HepG2 (cell line): Measurements from ENCODE around the gene RNF213. TPM values are rescaled to one million over a fixed set of nuclear protein-coding genes. Genes with fewer than 3 reads are reported as not detected.
A peak's percentile ranks its signal among the peaks of the same experiment; 100 is the strongest.

Experiments
- ATAC-seq: fragments of 200-7000 bp; cut with Tn5 transposase; 3 replicates; pipeline ENCODE4 v1.9.1; 2020; ENCODE audit warnings: mild to moderate bottlenecking, moderate library complexity
- BruUV-seq: library from RNA; stranded (reverse); fragments of 400-500 nt; replicated peaks from 2 replicates; lab custom pipeline; 2021; lab: Mats Ljungman, UMichigan
- CTCF ChIA-PET: fragments of 300-600 bp; formaldehyde crosslinking; extraction: SDS; loops from one replicate; lab custom pipeline; 2021; ENCODE audit warnings: low total read pairs, inconsistent platforms, low intra/inter-chr PET ratio; lab: Yijun Ruan, JAX
- POLR2A ChIA-PET: fragments of 350-600 bp; sonication (Branson Sonifier 250); formaldehyde crosslinking; loops from one replicate; lab custom pipeline; 2020; ENCODE audit warnings: antibody characterized with exemption, inconsistent platforms; lab: Yijun Ruan, JAX
- DNase-seq: peaks from one replicate; pipeline ENCODE4 v3.0.0-alpha.2; 2015; ENCODE audit warnings: low spot score
- FAIRE-seq: peaks from 3 replicates; lab custom pipeline; 2011; peaks lifted over from hg19 to GRCh38; lab: Jason Lieb, UNC
- H2AFZ ChIP-seq: one replicate; pipeline ENCODE4 v1.6.1; 2011; ENCODE audit warnings: low read length, inconsistent platforms
- H3K27ac ChIP-seq: fragments of 300-600 bp; 3 replicates; pipeline ENCODE4 v1.8.0; 2011; ENCODE audit warnings: mixed run types, mild to moderate bottlenecking, mixed read lengths, low read length, inconsistent platforms; ENCODE audit not compliant: insufficient read depth; ENCODE audit errors: extremely low read length
- H3K27me3 ChIP-seq, 2 experiments: fragments of 200-600 bp in 1 of 2; 2 replicates in 1 of 2; 3 replicates in 1 of 2; pipeline versions ENCODE4 v1.6.0 to v1.8.0; 2011; ENCODE audit warnings: low read length in 2 of 2, mild to moderate bottlenecking in 2 of 2, moderate library complexity in 2 of 2, inconsistent platforms in 1 of 2; ENCODE audit not compliant: insufficient read depth in 2 of 2, control insufficient read depth in 1 of 2
- H3K36me3 ChIP-seq, 2 experiments: fragments of 200-600 bp in 1 of 2; replicated peaks in 1 of 2; 2 replicates in 1 of 2; 3 replicates in 1 of 2; pipeline versions ENCODE4 v1.5.1 to v1.8.0; 2011; ENCODE audit warnings: low read length in 2 of 2, inconsistent platforms in 1 of 2; ENCODE audit not compliant: insufficient read depth in 2 of 2, control insufficient read depth in 1 of 2
- H3K4me1 ChIP-seq: 2 replicates; pipeline ENCODE4 v1.5.1; 2012; ENCODE audit warnings: low read length, inconsistent platforms; ENCODE audit not compliant: insufficient read depth
- H3K4me2 ChIP-seq: 2 replicates; pipeline ENCODE4 v1.6.0; 2011; ENCODE audit warnings: low read depth, low read length, inconsistent platforms
- H3K4me3 ChIP-seq, 3 experiments: fragments of 200-600 bp in 1 of 3; sonication (generic), shearing (Covaris generic) in 1 of 3; replicated peaks in 1 of 3; 2 replicates each; pipeline ENCODE4 v1.5.1; 2011 to 2016; ENCODE audit warnings: low read length in 3 of 3, inconsistent platforms in 2 of 3, low read depth in 2 of 3, mild to moderate bottlenecking in 2 of 3, control low read depth in 1 of 3, mixed read lengths in 1 of 3; ENCODE audit not compliant: insufficient read depth in 1 of 3
- H3K79me2 ChIP-seq: one replicate; pipeline ENCODE4 v1.6.1; 2011; ENCODE audit warnings: low read length, inconsistent platforms; ENCODE audit not compliant: insufficient read depth
- H3K9ac ChIP-seq: 2 replicates; pipeline ENCODE4 v1.6.0; 2011; ENCODE audit warnings: mild to moderate bottlenecking, low read depth, low read length, inconsistent platforms; ENCODE audit not compliant: insufficient read depth
- H3K9me3 ChIP-seq: 2 replicates; pipeline ENCODE4 v1.5.1; 2012; ENCODE audit warnings: mild to moderate bottlenecking, low read length
- H4K20me1 ChIP-seq: 2 replicates; pipeline ENCODE4 v1.6.0; 2011; ENCODE audit warnings: inconsistent platforms, mild to moderate bottlenecking, low read length, moderate library complexity; ENCODE audit not compliant: insufficient read depth
- ATF4 ChIP-seq, 2 experiments: fragments of 450-650 bp in 1 of 2; sonication (generic) in 1 of 2; formaldehyde crosslinking; IDR thresholded peaks; 2 replicates each; pipeline versions ENCODE4 v1.5.0 to v1.8.0; 2020 to 2022; ENCODE audit warnings: mild to moderate bottlenecking in 1 of 2, missing genetic modification reagents in 1 of 2
- BHLHE40 ChIP-seq: IDR thresholded peaks from 2 replicates; pipeline ENCODE4 v1.6.1; 2011; ENCODE audit warnings: low read length, improper control_type of control experiment
- MBD4 ChIP-seq: IDR thresholded peaks from 2 replicates; pipeline ENCODE4 v1.6.1; 2012; ENCODE audit warnings: low read length, inconsistent platforms, borderline replicate concordance
- PCBP2 ChIP-seq: fragments of 200-400 bp; formaldehyde crosslinking; optimal IDR thresholded peaks from 2 replicates; pipeline ENCODE3; 2018; ENCODE audit warnings: low read length, low read depth; ENCODE audit not compliant: poor library complexity, severe bottlenecking
- XBP1 ChIP-seq: sonication (generic); formaldehyde crosslinking; IDR thresholded peaks from 2 replicates; pipeline ENCODE4 v1.5.0; 2020; ENCODE audit warnings: missing genetic modification reagents
- ZNF326 ChIP-seq: sonication (generic); formaldehyde crosslinking; IDR thresholded peaks from 2 replicates; pipeline ENCODE4 v1.4.0; 2020; ENCODE audit warnings: missing genetic modification reagents, borderline replicate concordance
- ZNF33B ChIP-seq: sonication (generic); formaldehyde crosslinking; IDR thresholded peaks from 2 replicates; pipeline ENCODE4 v1.5.1; 2020; ENCODE audit warnings: mild to moderate bottlenecking, missing genetic modification reagents
- ZNF563 ChIP-seq: sonication (generic); formaldehyde crosslinking; IDR thresholded peaks from 2 replicates; pipeline ENCODE4 v1.8.0; 2022; ENCODE audit warnings: mild to moderate bottlenecking, moderate library complexity, missing genetic modification reagents
- ZNF572 ChIP-seq: sonication (generic); formaldehyde crosslinking; IDR thresholded peaks from 2 replicates; pipeline ENCODE4 v1.5.1; 2020; ENCODE audit warnings: mild to moderate bottlenecking, missing genetic modification reagents
- ZNF687 ChIP-seq: sonication (generic); formaldehyde crosslinking; IDR thresholded peaks from 2 replicates; pipeline ENCODE4 v1.5.1; 2020; ENCODE audit warnings: mild to moderate bottlenecking, missing genetic modification reagents, moderate library complexity
- ZNF841 ChIP-seq: sonication (generic); formaldehyde crosslinking; IDR thresholded peaks from 2 replicates; pipeline ENCODE4 v1.8.1; 2023; ENCODE audit warnings: missing genetic modification reagents, borderline replicate concordance
- WGBS: methylation state at CpG from one replicate; pipeline ENCODE4 v1.1.6; 2017; ENCODE audit warnings: low lambda C conversion rate; 5-methylcytosine and 5-hydroxymethylcytosine counted together
- in situ Hi-C: cut with HindIII; loops from 2 replicates; pipeline ENCODE4 v1.10.0; 2017; ENCODE audit warnings: low pct_unique_long_range_greater_than_20kb; ENCODE audit not compliant: extremely low pct_ligation_motif_present
- intact Hi-C: fragments of 100-400 bp; cut with micrococcal nuclease; formaldehyde crosslinking; loops from one replicate; pipeline ENCODE4 v1.10.0; 2022; ENCODE audit not compliant: unreplicated experiment
- polyA plus RNA-seq, 8 experiments: library from polyadenylated mRNA; depleted of rRNA in 3 of 8; stranded (reverse) in 7 of 8; unstranded in 1 of 8; fragments of >200 nt; fragmentation: Illumina TruSeq in 4 of 8; extraction: Trizol in 4 of 8; gene quantifications; 2 replicates each; pipeline versions ENCODE4 v1.2.1 to v1.2.3, GENCODE V29; 2011 to 2016; ENCODE audit warnings: low read depth in 4 of 8, missing spikeins in 1 of 8, mixed read lengths in 1 of 8; ENCODE audit not compliant: insufficient read depth in 1 of 8
- total RNA-seq, 5 experiments: library from RNA; depleted of rRNA; stranded (reverse); fragments of >200 nt; fragmentation: Illumina TruSeq; extraction: Trizol; gene quantifications; 2 replicates each; pipeline ENCODE4 v1.2.3, GENCODE V29; 2016; ENCODE audit warnings: low read depth in 1 of 5
- TF ChIP-seq, protein P1 (sequence below): sonication (generic); formaldehyde crosslinking; IDR thresholded peaks from 2 replicates; pipeline ENCODE4 v1.4.0; 2020; ENCODE audit warnings: missing genetic modification reagents
- TF ChIP-seq, protein P2 (sequence below): sonication (generic); formaldehyde crosslinking; IDR thresholded peaks from 2 replicates; pipeline ENCODE4 v1.4.0; 2020; ENCODE audit warnings: mild to moderate bottlenecking, missing genetic modification reagents
- TF ChIP-seq, protein P3 (sequence below): sonication (generic); formaldehyde crosslinking; IDR thresholded peaks from 2 replicates; pipeline ENCODE4 v1.5.0; 2020; ENCODE audit warnings: mild to moderate bottlenecking, missing genetic modification reagents, moderate library complexity

The RNF213 gene
- total and polyA plus RNA-seq, 2 of the 13 experiments (the other 11 are each of a cell fraction or from before 2014, with no cell fraction given) = 38.6 to 38.7 TPM

DNA sequence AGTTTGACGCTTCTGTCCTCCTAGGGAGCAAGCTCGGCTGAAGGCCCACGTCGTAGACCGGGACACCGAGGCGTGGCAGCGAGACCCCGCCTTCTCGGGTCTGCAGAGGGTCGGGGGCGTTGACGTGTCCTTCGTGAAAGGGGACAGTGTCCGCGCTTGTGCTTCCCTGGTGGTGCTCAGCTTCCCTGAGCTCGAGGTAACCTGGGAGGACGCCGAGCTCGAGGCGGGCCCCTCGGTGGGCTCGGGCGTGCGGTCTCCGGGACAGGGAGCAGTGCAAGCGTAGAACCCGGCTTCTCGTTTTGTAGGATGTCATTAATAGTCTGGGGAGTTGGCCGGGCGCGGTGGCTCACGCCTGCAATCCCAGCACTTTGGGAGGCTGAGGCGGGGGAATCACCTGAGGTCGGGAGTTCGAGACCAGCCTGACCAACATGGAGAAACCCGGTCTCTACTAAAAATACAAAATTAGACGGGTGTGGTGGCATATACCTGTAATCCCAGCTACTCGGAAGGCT, 155.0 kb downstream of the RNF213 start:
- no peak for ATAC-seq
- 12% methylated on average over 24 of the region's 39 CpGs for WGBS
- intact Hi-C loops = no loop called here
- H3K4me3 ChIP-seq = peak overlapping the region; percentile 72 to 99 (median 90)
- peaks cover 7% of the 10 kb centered on the region for H3K79me2 ChIP-seq
- H3K27me3 ChIP-seq = peaks cover 0 to 2% of the 10 kb centered on the region in 2 experiments; a peak in 3 of 5 replicates
- H3K4me2 ChIP-seq = peak overlapping the region; percentile 93
- H3K9me3 ChIP-seq = no peaks in the 10 kb centered on the region
- peak overlapping the region; percentile 89 for H3K27ac ChIP-seq
- POLR2A ChIA-PET = interaction anchor here (0.9 to 2.7 kb wide), 3 partner anchors 39 to 153 kb away, joined by 3 to 10 read pairs (median 4); partner anchors contain the start of gene RPTOR
- no peak for DNase-seq
- no peak for FAIRE-seq
- peak overlapping the region; percentile 92 for H3K9ac ChIP-seq
- H3K4me1 ChIP-seq = peaks cover 29% of the 10 kb centered on the region
- in situ Hi-C loops = no loop called here
- H2AFZ ChIP-seq = no peak overlapping the region
- H3K36me3 ChIP-seq = peaks cover 6 to 19% of the 10 kb centered on the region in 2 experiments; a peak in 3 of 5 replicates
- no peaks in the 10 kb centered on the region; the same call in 1 of the 2 replicates for H4K20me1 ChIP-seq
- BruUV-seq = no TSS peak
- CTCF ChIA-PET = no interaction called here
- TF ChIP-seq ZNF687 (CRISPR knock-in tag) (peak; percentile 48), PCBP2 (no peak), ZNF326 (0 out of 2 replicates have a peak, but pooled peaks have one; percentile 37), ZNF841 (0 out of 2 replicates have a peak, but pooled peaks have one; percentile 49), MBD4 (no peak), ZNF563 (CRISPR knock-in tag) (no peak), BHLHE40 (no peak), ZNF33B (CRISPR knock-in tag) (peak; percentile 12; the same call in 1 of the 2 replicates), ATF4 (CRISPR knock-in tag; IDR thresholded peaks at IDR 0.05) (0 out of 4 replicates have a peak, but pooled peaks of 1 of the 2 experiments have one; percentile 20), ZNF572 (CRISPR knock-in tag) (0 out of 2 replicates have a peak, but pooled peaks have one; percentile 56), XBP1 (CRISPR knock-in tag) (no peak)
- TF ChIP-seq, protein P1, sequence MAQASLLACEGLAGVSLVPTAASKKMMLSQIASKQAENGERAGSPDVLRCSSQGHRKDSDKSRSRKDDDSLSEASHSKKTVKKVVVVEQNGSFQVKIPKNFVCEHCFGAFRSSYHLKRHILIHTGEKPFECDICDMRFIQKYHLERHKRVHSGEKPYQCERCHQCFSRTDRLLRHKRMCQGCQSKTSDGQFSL (CRISPR knock-in tag) = no peak
- TF ChIP-seq, protein P2, sequence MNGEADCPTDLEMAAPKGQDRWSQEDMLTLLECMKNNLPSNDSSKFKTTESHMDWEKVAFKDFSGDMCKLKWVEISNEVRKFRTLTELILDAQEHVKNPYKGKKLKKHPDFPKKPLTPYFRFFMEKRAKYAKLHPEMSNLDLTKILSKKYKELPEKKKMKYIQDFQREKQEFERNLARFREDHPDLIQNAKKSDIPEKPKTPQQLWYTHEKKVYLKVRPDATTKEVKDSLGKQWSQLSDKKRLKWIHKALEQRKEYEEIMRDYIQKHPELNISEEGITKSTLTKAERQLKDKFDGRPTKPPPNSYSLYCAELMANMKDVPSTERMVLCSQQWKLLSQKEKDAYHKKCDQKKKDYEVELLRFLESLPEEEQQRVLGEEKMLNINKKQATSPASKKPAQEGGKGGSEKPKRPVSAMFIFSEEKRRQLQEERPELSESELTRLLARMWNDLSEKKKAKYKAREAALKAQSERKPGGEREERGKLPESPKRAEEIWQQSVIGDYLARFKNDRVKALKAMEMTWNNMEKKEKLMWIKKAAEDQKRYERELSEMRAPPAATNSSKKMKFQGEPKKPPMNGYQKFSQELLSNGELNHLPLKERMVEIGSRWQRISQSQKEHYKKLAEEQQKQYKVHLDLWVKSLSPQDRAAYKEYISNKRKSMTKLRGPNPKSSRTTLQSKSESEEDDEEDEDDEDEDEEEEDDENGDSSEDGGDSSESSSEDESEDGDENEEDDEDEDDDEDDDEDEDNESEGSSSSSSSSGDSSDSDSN (CRISPR knock-in tag) = peak; percentile 49
- TF ChIP-seq, protein P3, sequence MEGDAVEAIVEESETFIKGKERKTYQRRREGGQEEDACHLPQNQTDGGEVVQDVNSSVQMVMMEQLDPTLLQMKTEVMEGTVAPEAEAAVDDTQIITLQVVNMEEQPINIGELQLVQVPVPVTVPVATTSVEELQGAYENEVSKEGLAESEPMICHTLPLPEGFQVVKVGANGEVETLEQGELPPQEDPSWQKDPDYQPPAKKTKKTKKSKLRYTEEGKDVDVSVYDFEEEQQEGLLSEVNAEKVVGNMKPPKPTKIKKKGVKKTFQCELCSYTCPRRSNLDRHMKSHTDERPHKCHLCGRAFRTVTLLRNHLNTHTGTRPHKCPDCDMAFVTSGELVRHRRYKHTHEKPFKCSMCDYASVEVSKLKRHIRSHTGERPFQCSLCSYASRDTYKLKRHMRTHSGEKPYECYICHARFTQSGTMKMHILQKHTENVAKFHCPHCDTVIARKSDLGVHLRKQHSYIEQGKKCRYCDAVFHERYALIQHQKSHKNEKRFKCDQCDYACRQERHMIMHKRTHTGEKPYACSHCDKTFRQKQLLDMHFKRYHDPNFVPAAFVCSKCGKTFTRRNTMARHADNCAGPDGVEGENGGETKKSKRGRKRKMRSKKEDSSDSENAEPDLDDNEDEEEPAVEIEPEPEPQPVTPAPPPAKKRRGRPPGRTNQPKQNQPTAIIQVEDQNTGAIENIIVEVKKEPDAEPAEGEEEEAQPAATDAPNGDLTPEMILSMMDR = 0 out of 2 replicates have a peak, but pooled peaks have one; percentile 6
